ENCODE results near the gene LEMD1.
A peak's percentile ranks its signal among the peaks of the same experiment; 100 is the strongest.

LEMD1 gene

GRCh38 chr1:205451759-205452164, 29.9 kb upstream of the LEMD1 start:
- no peak for DNase-seq
- no peak overlapping the region for H4K12ac ChIP-seq (ENCODE audit: low read depth, low read length)
- H2BK12ac ChIP-seq (ENCODE audit: low read length) = no peak overlapping the region
- peaks cover 25% of the 10 kb centered on the region for H3K79me1 ChIP-seq (ENCODE audit: low read length)
- no peak overlapping the region for H3K27ac ChIP-seq (ENCODE audit: low read depth, low read length)
- H3K36me3 ChIP-seq (ENCODE audit: control insufficient read depth in 1 of 2, insufficient read depth in 2 of 2, low read length in 2 of 2) = no peaks in the 10 kb centered on the region
- H2BK120ac ChIP-seq (ENCODE audit: insufficient read depth, low read length, poor library complexity) = no peak overlapping the region
- WGBS (ENCODE audit: extremely low coverage, insufficient coverage, insufficient read length) = no CpG with 5 or more reads among the region's 2 CpGs
- H2BK5ac ChIP-seq (ENCODE audit: low read depth, low read length, poor library complexity) = no peak overlapping the region
- no peak overlapping the region for H4K91ac ChIP-seq (ENCODE audit: low read depth, low read length)
- peaks cover 45 to 55% of the 10 kb centered on the region in 2 experiments for H3K4me1 ChIP-seq (ENCODE audit: control insufficient read depth in 1 of 2, insufficient read depth in 2 of 2, low read length in 2 of 2)
- no peak overlapping the region for H3K18ac ChIP-seq (ENCODE audit: low read length)
- no peak overlapping the region for H2AK5ac ChIP-seq (ENCODE audit: low read length)
- no peak overlapping the region for H4K8ac ChIP-seq (ENCODE audit: low read depth, low read length)
- H3K4me3 ChIP-seq (ENCODE audit: low read depth, low read length) = no peak overlapping the region
- H3K9me3 ChIP-seq (ENCODE audit: insufficient read depth, low read depth, low read length) = no peaks in the 10 kb centered on the region
- H2AFZ ChIP-seq (ENCODE audit: insufficient read depth, low read length, poor library complexity) = no peak overlapping the region
- no peak overlapping the region for H3K9ac ChIP-seq (ENCODE audit: low read length)
- no peak overlapping the region for H3K4ac ChIP-seq (ENCODE audit: low read depth, low read length)
- no peak overlapping the region for H3K14ac ChIP-seq (ENCODE audit: low read length)
- peaks cover 17% of the 10 kb centered on the region for H3K27me3 ChIP-seq (ENCODE audit: insufficient read depth, low read length)
- no peak overlapping the region for H3K4me2 ChIP-seq (ENCODE audit: low read length)
- H3K23ac ChIP-seq (ENCODE audit: low read length) = no peak overlapping the region
- H3K79me2 ChIP-seq (ENCODE audit: control insufficient read depth, insufficient read depth, low read length, poor library complexity) = peaks cover 18% of the 10 kb centered on the region

- H3K9me3 ChIP-seq (ENCODE audit: insufficient read depth, low read depth, low read length) = no peaks in the 10 kb centered on the region
- no peak overlapping the region for H3K4me3 ChIP-seq (ENCODE audit: low read depth, low read length)
- peak overlapping the region; percentile 66 for H2BK5ac ChIP-seq (ENCODE audit: low read depth, low read length, poor library complexity)
- no CpG with 5 or more reads among the region's 5 CpGs for WGBS (ENCODE audit: extremely low coverage, insufficient coverage, insufficient read length)
- H3K9ac ChIP-seq (ENCODE audit: low read length) = no peak overlapping the region
- no peak overlapping the region for H2AFZ ChIP-seq (ENCODE audit: insufficient read depth, low read length, poor library complexity)
- H3K14ac ChIP-seq (ENCODE audit: low read length) = peak overlapping the region; percentile 55
- H3K27ac ChIP-seq (ENCODE audit: low read depth, low read length) = peak overlapping the region; percentile 93
- peaks cover 11% of the 10 kb centered on the region for H3K27me3 ChIP-seq (ENCODE audit: insufficient read depth, low read length)
- H3K79me2 ChIP-seq (ENCODE audit: control insufficient read depth, insufficient read depth, low read length, poor library complexity) = peaks cover 18% of the 10 kb centered on the region
- H3K79me1 ChIP-seq (ENCODE audit: low read length) = peaks cover 25% of the 10 kb centered on the region
- H3K36me3 ChIP-seq (ENCODE audit: control insufficient read depth in 1 of 2, insufficient read depth in 2 of 2, low read length in 2 of 2) = no peaks in the 10 kb centered on the region
- H2BK12ac ChIP-seq (ENCODE audit: low read length) = peak overlapping the region; percentile 32
- peaks cover 41 to 50% of the 10 kb centered on the region in 2 experiments for H3K4me1 ChIP-seq (ENCODE audit: control insufficient read depth in 1 of 2, insufficient read depth in 2 of 2, low read length in 2 of 2)
- no peak overlapping the region for H4K12ac ChIP-seq (ENCODE audit: low read depth, low read length)
- H2BK120ac ChIP-seq (ENCODE audit: insufficient read depth, low read length, poor library complexity) = peak overlapping the region; percentile 17
- H3K23ac ChIP-seq (ENCODE audit: low read length) = no peak overlapping the region
- peak overlapping the region; percentile 6 for H2AK5ac ChIP-seq (ENCODE audit: low read length)
- H3K4ac ChIP-seq (ENCODE audit: low read depth, low read length) = peak overlapping the region; percentile 5
- peak overlapping the region; percentile 59 for H3K18ac ChIP-seq (ENCODE audit: low read length)
- DNase-seq = no peak
- peak overlapping the region; percentile 43 for H3K4me2 ChIP-seq (ENCODE audit: low read length)
- H4K8ac ChIP-seq (ENCODE audit: low read depth, low read length) = peak overlapping the region; percentile 69
- peak overlapping the region; percentile 92 for H4K91ac ChIP-seq (ENCODE audit: low read depth, low read length)
These were observed 29.3 kb upstream of the LEMD1 start for GRCh38 chr1:205451202-205451601.

GRCh38 chr1:205450448-205450847, 28.6 kb upstream of the LEMD1 start:
- H2BK120ac ChIP-seq (ENCODE audit: insufficient read depth, low read length, poor library complexity) = peak overlapping the region; percentile 17

GRCh38 chr1:205449750-205450443, 28.0 kb upstream of the LEMD1 start:
- H3K27ac ChIP-seq (ENCODE audit: low read depth, low read length) = peak overlapping the region; percentile 93
- no peaks in the 10 kb centered on the region for H3K9me3 ChIP-seq (ENCODE audit: insufficient read depth, low read depth, low read length)
- peaks cover 25% of the 10 kb centered on the region for H3K79me1 ChIP-seq (ENCODE audit: low read length)
- peak overlapping the region; percentile 97 for H2BK120ac ChIP-seq (ENCODE audit: insufficient read depth, low read length, poor library complexity)
- peak overlapping the region; percentile 96 for H3K4ac ChIP-seq (ENCODE audit: low read depth, low read length)
- peak overlapping the region; percentile 95 for H3K14ac ChIP-seq (ENCODE audit: low read length)
- peak overlapping the region; percentile 44 for H2AK5ac ChIP-seq (ENCODE audit: low read length)
- peak overlapping the region; percentile 99 for H4K91ac ChIP-seq (ENCODE audit: low read depth, low read length)
- H3K18ac ChIP-seq (ENCODE audit: low read length) = peak overlapping the region; percentile 44
- H3K9ac ChIP-seq (ENCODE audit: low read length) = peak overlapping the region; percentile 81
- H3K4me3 ChIP-seq (ENCODE audit: low read depth, low read length) = peak overlapping the region; percentile 74
- peak overlapping the region; percentile 69 for H4K8ac ChIP-seq (ENCODE audit: low read depth, low read length)
- peaks cover 18% of the 10 kb centered on the region for H3K79me2 ChIP-seq (ENCODE audit: control insufficient read depth, insufficient read depth, low read length, poor library complexity)
- H2AFZ ChIP-seq (ENCODE audit: insufficient read depth, low read length, poor library complexity) = peak overlapping the region; percentile 73
- H3K4me1 ChIP-seq (ENCODE audit: control insufficient read depth in 1 of 2, insufficient read depth in 2 of 2, low read length in 2 of 2) = peaks cover 40 to 44% of the 10 kb centered on the region in 2 experiments
- peak overlapping the region; percentile 73 for H4K12ac ChIP-seq (ENCODE audit: low read depth, low read length)
- no peaks in the 10 kb centered on the region for H3K27me3 ChIP-seq (ENCODE audit: insufficient read depth, low read length)
- H3K36me3 ChIP-seq (ENCODE audit: control insufficient read depth in 1 of 2, insufficient read depth in 2 of 2, low read length in 2 of 2) = no peaks in the 10 kb centered on the region
- H2BK12ac ChIP-seq (ENCODE audit: low read length) = peak overlapping the region; percentile 89
- no peak overlapping the region for H3K23ac ChIP-seq (ENCODE audit: low read length)
- H2BK5ac ChIP-seq (ENCODE audit: low read depth, low read length, poor library complexity) = peak overlapping the region; percentile 91
- WGBS (ENCODE audit: extremely low coverage, insufficient coverage, insufficient read length) = no CpG with 5 or more reads among the region's 18 CpGs
- peak in 1 of 2 donors; percentile 3 for DNase-seq
- peak overlapping the region; percentile 80 for H3K4me2 ChIP-seq (ENCODE audit: low read length)

More at GRCh38 chr1:205450448-205450847, 28.6 kb upstream of the LEMD1 start:
- peak overlapping the region; percentile 32 for H2BK12ac ChIP-seq (ENCODE audit: low read length)
- H3K4me1 ChIP-seq (ENCODE audit: control insufficient read depth in 1 of 2, insufficient read depth in 2 of 2, low read length in 2 of 2) = peaks cover 39 to 47% of the 10 kb centered on the region in 2 experiments
- H2BK5ac ChIP-seq (ENCODE audit: low read depth, low read length, poor library complexity) = peak overlapping the region; percentile 66
- H3K79me1 ChIP-seq (ENCODE audit: low read length) = peaks cover 25% of the 10 kb centered on the region
- H3K14ac ChIP-seq (ENCODE audit: low read length) = peak overlapping the region; percentile 22
- no peak overlapping the region for H3K23ac ChIP-seq (ENCODE audit: low read length)
- WGBS (ENCODE audit: extremely low coverage, insufficient coverage, insufficient read length) = no CpG with 5 or more reads among the region's 4 CpGs
- peak overlapping the region; percentile 43 for H3K4me2 ChIP-seq (ENCODE audit: low read length)
- peak overlapping the region; percentile 11 for H2AFZ ChIP-seq (ENCODE audit: insufficient read depth, low read length, poor library complexity)
- H3K4me3 ChIP-seq (ENCODE audit: low read depth, low read length) = no peak overlapping the region
- peaks cover 18% of the 10 kb centered on the region for H3K79me2 ChIP-seq (ENCODE audit: control insufficient read depth, insufficient read depth, low read length, poor library complexity)
- peak overlapping the region; percentile 30 for H3K9ac ChIP-seq (ENCODE audit: low read length)
- H2AK5ac ChIP-seq (ENCODE audit: low read length) = peak overlapping the region; percentile 6
- H3K27me3 ChIP-seq (ENCODE audit: insufficient read depth, low read length) = peaks cover 4% of the 10 kb centered on the region
- H4K8ac ChIP-seq (ENCODE audit: low read depth, low read length) = peak overlapping the region; percentile 69
- H3K27ac ChIP-seq (ENCODE audit: low read depth, low read length) = peak overlapping the region; percentile 93
- H3K36me3 ChIP-seq (ENCODE audit: control insufficient read depth in 1 of 2, insufficient read depth in 2 of 2, low read length in 2 of 2) = no peaks in the 10 kb centered on the region
- H3K18ac ChIP-seq (ENCODE audit: low read length) = peak overlapping the region; percentile 59
- DNase-seq = no peak
- no peaks in the 10 kb centered on the region for H3K9me3 ChIP-seq (ENCODE audit: insufficient read depth, low read depth, low read length)
- H4K12ac ChIP-seq (ENCODE audit: low read depth, low read length) = no peak overlapping the region
- H3K4ac ChIP-seq (ENCODE audit: low read depth, low read length) = peak overlapping the region; percentile 49
- H4K91ac ChIP-seq (ENCODE audit: low read depth, low read length) = peak overlapping the region; percentile 92

Measured in trophoblast cell (in vitro differentiated cells and primary cell).